HCT116 (cell line): ENCODE data around the gene VPS37B. TPM values are rescaled to one million over a fixed set of nuclear protein-coding genes. Genes with fewer than 3 reads are reported as not detected.

Experiments used
- ATAC-seq: fragments of 200-7000 bp; cut with Tn5 transposase; 2 replicates; pipeline ENCODE4 v1.9.1; 2020; ENCODE audit warnings: mild to moderate bottlenecking, moderate library complexity
- BruUV-seq: library from RNA; stranded (reverse); fragments of 400-500 nt; replicated peaks from 2 replicates; lab custom pipeline; 2021; lab: Mats Ljungman, UMichigan
- CTCF ChIA-PET: fragments of 300-600 bp; sonication (Branson Sonifier 250); formaldehyde crosslinking; loops from one replicate; lab custom pipeline; 2021; ENCODE audit warnings: antibody characterized with exemption; lab: Charles Lee
- POLR2A ChIA-PET: fragments of 300-600, 350-600 bp; sonication (Branson Sonifier 250); formaldehyde crosslinking; loops from one replicate; lab custom pipeline; 2021; ENCODE audit warnings: antibody characterized with exemption; lab: Charles Lee
- RAD21 ChIA-PET, 2 experiments: fragments of 300-600 bp; sonication (Branson Sonifier 250); formaldehyde crosslinking; loops; one replicate each; lab custom pipeline; 2023; ENCODE audit warnings: low total read pairs in 2 of 2; ENCODE audit not compliant: uncharacterized antibody in 2 of 2, unreplicated experiment in 2 of 2, low non-redundant PET in 1 of 2; lab: Charles Lee
- DNase-seq: peaks from one replicate; pipeline ENCODE4 v3.0.0-alpha.2; 2010; ENCODE audit warnings: low read depth, low spot score
- H2AFZ ChIP-seq: fragments of 200-600 bp; shearing (Covaris generic), sonication (generic); 2 replicates; pipeline ENCODE4 v1.6.1; 2017; ENCODE audit warnings: low read depth, mixed run types, mixed read lengths, antibody characterized with exemption, low read length; ENCODE audit not compliant: poor library complexity, severe bottlenecking
- H3K27ac ChIP-seq: 2 replicates; pipeline ENCODE4 v1.5.1; 2012; ENCODE audit warnings: low read depth, low read length
- H3K27me3 ChIP-seq: fragments of 200-600 bp; sonication (generic); 2 replicates; pipeline ENCODE4 v1.6.1; 2016; ENCODE audit warnings: mixed run types, low read length, mixed read lengths; ENCODE audit not compliant: insufficient read depth
- H3K36me3 ChIP-seq, 2 experiments: fragments of 200-500 bp in 1 of 2; fragments of 200-600 bp in 1 of 2; sonication (Bioruptor generic) in 1 of 2; sonication (generic) in 1 of 2; 2 replicates each; pipeline versions ENCODE4 v1.5.1 to v1.6.1; 2014 to 2016; ENCODE audit warnings: low read length in 2 of 2, inconsistent platforms in 1 of 2, mixed read lengths in 1 of 2, mixed run types in 1 of 2; ENCODE audit not compliant: insufficient read depth in 2 of 2, control insufficient read depth in 1 of 2
- H3K4me1 ChIP-seq, 2 experiments: fragments of 200-600 bp in 1 of 2; sonication (generic) in 1 of 2; 2 replicates each; pipeline versions ENCODE4 v1.5.1 to v1.6.1; 2012 to 2017; ENCODE audit warnings: low read length in 2 of 2, inconsistent platforms in 1 of 2, mild to moderate bottlenecking in 1 of 2, mixed read lengths in 1 of 2, mixed run types in 1 of 2, moderate library complexity in 1 of 2; ENCODE audit not compliant: insufficient read depth in 2 of 2, control insufficient read depth in 1 of 2
- H3K4me2 ChIP-seq: fragments of 200-600 bp; sonication (generic); 2 replicates; pipeline ENCODE4 v1.6.1; 2017; ENCODE audit warnings: mixed run types, low read length, mixed read lengths
- H3K4me3 ChIP-seq, 2 experiments: fragments of 200-600 bp in 1 of 2; sonication (generic) in 1 of 2; replicated peaks in 1 of 2; 2 replicates each; pipeline ENCODE4 v1.5.1; 2011 to 2016; ENCODE audit warnings: low read length in 2 of 2, control low read depth in 1 of 2, low read depth in 1 of 2, mild to moderate bottlenecking in 1 of 2, mixed read lengths in 1 of 2, mixed run types in 1 of 2
- H3K79me2 ChIP-seq: fragments of 200-600 bp; sonication (generic); 2 replicates; pipeline ENCODE4 v1.6.1; 2017; ENCODE audit warnings: mild to moderate bottlenecking, mixed run types, low read length, moderate library complexity, mixed read lengths; ENCODE audit not compliant: insufficient read depth
- H3K9ac ChIP-seq: fragments of 200-600 bp; sonication (generic); 2 replicates; pipeline ENCODE4 v1.6.1; 2016; ENCODE audit warnings: low read length, mixed read lengths
- H3K9me2 ChIP-seq: fragments of 200-600 bp; sonication (generic), shearing (Covaris generic); 2 replicates; pipeline ENCODE4 v1.6.1; 2017; ENCODE audit warnings: mixed run types, mild to moderate bottlenecking, moderate library complexity; ENCODE audit not compliant: insufficient read depth
- H3K9me3 ChIP-seq, 2 experiments: fragments of 200-500 bp in 1 of 2; fragments of 200-600 bp in 1 of 2; sonication (Bioruptor generic) in 1 of 2; sonication (generic) in 1 of 2; 2 replicates each; pipeline ENCODE4 v1.6.1; 2014 to 2017; ENCODE audit warnings: low read length in 2 of 2, mixed read lengths in 2 of 2, inconsistent platforms in 1 of 2, low read depth in 1 of 2, mild to moderate bottlenecking in 1 of 2, mixed run types in 1 of 2, moderate library complexity in 1 of 2; ENCODE audit not compliant: control insufficient read depth in 1 of 2, insufficient read depth in 1 of 2
- H4K20me1 ChIP-seq: fragments of 200-600 bp; sonication (generic), shearing (Covaris generic); 2 replicates; pipeline ENCODE4 v1.6.1; 2017; ENCODE audit warnings: mixed run types, mild to moderate bottlenecking, moderate library complexity; ENCODE audit not compliant: insufficient read depth
- CEBPB ChIP-seq: IDR thresholded peaks from 2 replicates; pipeline ENCODE4 v1.6.1; 2012; ENCODE audit warnings: low read depth
- ELF1 ChIP-seq: IDR thresholded peaks from 2 replicates; pipeline ENCODE4 v1.6.1; 2012; ENCODE audit warnings: low read depth, borderline replicate concordance
- EZH2phosphoT487 ChIP-seq: fragments of 200-600 bp; IDR thresholded peaks from 2 replicates; pipeline ENCODE4 v1.6.1; 2018; ENCODE audit warnings: antibody characterized with exemption, borderline replicate concordance
- FOSL1 ChIP-seq: IDR thresholded peaks from 2 replicates; pipeline ENCODE4 v1.6.1; 2012; ENCODE audit warnings: low read depth
- JUND ChIP-seq: IDR thresholded peaks from 2 replicates; pipeline ENCODE4 v1.6.1; 2012
- POLR2A ChIP-seq: IDR thresholded peaks from 2 replicates; pipeline ENCODE4 v1.7.0; 2011; ENCODE audit warnings: borderline replicate concordance; ENCODE audit not compliant: insufficient read depth, insufficient read length; ENCODE audit errors: extremely low read depth
- POLR2AphosphoS5 ChIP-seq: IDR thresholded peaks from 2 replicates; pipeline ENCODE4 v1.6.1; 2011; ENCODE audit warnings: mild to moderate bottlenecking, low read depth, low read length, moderate library complexity
- SIN3A ChIP-seq: IDR thresholded peaks from 2 replicates; pipeline ENCODE4 v1.6.1; 2012; ENCODE audit warnings: low read depth
- SRF ChIP-seq: IDR thresholded peaks from 2 replicates; pipeline ENCODE4 v1.6.1; 2012; ENCODE audit warnings: low read depth
- YY1 ChIP-seq: IDR thresholded peaks from 2 replicates; pipeline ENCODE4 v1.6.1; 2011; ENCODE audit warnings: low read length, low read depth, moderate library complexity, mild to moderate bottlenecking; ENCODE audit not compliant: insufficient replicate concordance; ENCODE audit errors: extremely low read depth
- ZFX ChIP-seq: fragments of 450-650 bp; IDR thresholded peaks from 2 replicates; pipeline ENCODE4 v1.6.1; 2017
- ZNF274 ChIP-seq: fragments of 200-500 bp; sonication (Bioruptor generic); IDR thresholded peaks from 2 replicates; pipeline ENCODE4 v1.6.1; 2014; ENCODE audit warnings: mild to moderate bottlenecking, low read depth, low read length, inconsistent platforms
- intact Hi-C: fragments of 100-400 bp; cut with micrococcal nuclease; formaldehyde crosslinking; loops from 2 replicates; pipeline ENCODE4 v1.10.0; 2022
- total RNA-seq: library from RNA; stranded (reverse); gene quantifications from one replicate; pipeline ENCODE4 v1.2.1, GENCODE V29; 2021; ENCODE audit not compliant: unreplicated experiment
- TF ChIP-seq, protein P1 (sequence below): IDR thresholded peaks from 2 replicates; pipeline ENCODE4 v1.6.1; 2012
- TF ChIP-seq, protein P2 (sequence below), 3 experiments: fragments of 200-600 bp in 1 of 3; sonication (generic) in 1 of 3; IDR thresholded peaks in 2 of 3; conservative IDR thresholded peaks in 1 of 3; 2 replicates each; pipeline ENCODE4 v1.5.1; 2012 to 2017; ENCODE audit warnings: low read depth in 2 of 3, low read length in 2 of 3, antibody characterized with exemption in 1 of 3, borderline replicate concordance in 1 of 3, control low read depth in 1 of 3, mild to moderate bottlenecking in 1 of 3, mixed read lengths in 1 of 3, mixed run types in 1 of 3, moderate library complexity in 1 of 3; ENCODE audit not compliant: insufficient read depth in 1 of 3
- TF ChIP-seq, protein P3 (sequence below): IDR thresholded peaks from 2 replicates; pipeline ENCODE4 v1.6.1; 2012

The VPS37B gene
- total RNA-seq, 1 experiment from 2014 or later: 55.0 TPM

DNA sequence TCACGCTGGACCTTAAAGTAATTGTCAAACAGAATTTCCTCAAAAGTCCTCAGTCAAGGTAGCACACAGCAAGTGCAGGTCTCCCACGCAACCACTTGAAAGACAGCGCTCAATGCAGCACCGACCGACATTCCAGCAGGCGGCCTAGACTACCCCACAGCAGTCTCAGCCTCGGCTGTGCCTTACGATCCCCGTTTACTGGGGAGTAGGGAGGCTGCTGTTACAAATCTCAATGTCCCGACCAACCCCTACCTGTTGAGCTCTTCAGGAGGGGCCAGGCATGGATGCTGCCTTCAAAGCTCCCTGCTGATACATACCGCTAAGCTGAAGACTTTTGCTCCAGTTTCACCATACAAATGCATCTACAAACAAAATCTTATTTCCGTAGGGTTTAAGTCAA, 21.8 kb downstream of the VPS37B start (continued):
- TF ChIP-seq SIN3A (no peak), JUND (no peak), CEBPB (no peak), ZNF274 (no peak), ZFX (no peak), YY1 (no peak), POLR2AphosphoS5 (no peak), POLR2A (no peak), SRF (no peak)
- TF ChIP-seq, protein P1, sequence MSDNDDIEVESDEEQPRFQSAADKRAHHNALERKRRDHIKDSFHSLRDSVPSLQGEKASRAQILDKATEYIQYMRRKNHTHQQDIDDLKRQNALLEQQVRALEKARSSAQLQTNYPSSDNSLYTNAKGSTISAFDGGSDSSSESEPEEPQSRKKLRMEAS: no peak
- TF ChIP-seq, protein P2, sequence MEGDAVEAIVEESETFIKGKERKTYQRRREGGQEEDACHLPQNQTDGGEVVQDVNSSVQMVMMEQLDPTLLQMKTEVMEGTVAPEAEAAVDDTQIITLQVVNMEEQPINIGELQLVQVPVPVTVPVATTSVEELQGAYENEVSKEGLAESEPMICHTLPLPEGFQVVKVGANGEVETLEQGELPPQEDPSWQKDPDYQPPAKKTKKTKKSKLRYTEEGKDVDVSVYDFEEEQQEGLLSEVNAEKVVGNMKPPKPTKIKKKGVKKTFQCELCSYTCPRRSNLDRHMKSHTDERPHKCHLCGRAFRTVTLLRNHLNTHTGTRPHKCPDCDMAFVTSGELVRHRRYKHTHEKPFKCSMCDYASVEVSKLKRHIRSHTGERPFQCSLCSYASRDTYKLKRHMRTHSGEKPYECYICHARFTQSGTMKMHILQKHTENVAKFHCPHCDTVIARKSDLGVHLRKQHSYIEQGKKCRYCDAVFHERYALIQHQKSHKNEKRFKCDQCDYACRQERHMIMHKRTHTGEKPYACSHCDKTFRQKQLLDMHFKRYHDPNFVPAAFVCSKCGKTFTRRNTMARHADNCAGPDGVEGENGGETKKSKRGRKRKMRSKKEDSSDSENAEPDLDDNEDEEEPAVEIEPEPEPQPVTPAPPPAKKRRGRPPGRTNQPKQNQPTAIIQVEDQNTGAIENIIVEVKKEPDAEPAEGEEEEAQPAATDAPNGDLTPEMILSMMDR (IDR thresholded peaks at IDR 0.05 in 2 of 3, conservative IDR thresholded peaks at IDR 0.05 in 1 of 3; ENCODE audit: borderline replicate concordance in 1 of 3, insufficient read depth in 1 of 3, low read depth in 2 of 3, low read length in 2 of 3): no peak

- Histone ChIP-seq H3K9ac (no peak overlapping the region), H3K27ac (no peak overlapping the region), H3K4me1 (peaks cover 2 to 17% of the 10 kb centered on the region in 2 experiments; a peak in 3 of 4 replicates), H3K4me3 (no peak overlapping the region), H2AFZ (no peak overlapping the region), H3K9me3 (no peaks in the 10 kb centered on the region), H3K9me2 (no peaks in the 10 kb centered on the region), H3K36me3 (peaks cover 10 to 20% of the 10 kb centered on the region in 2 experiments; a peak in 2 of 4 replicates), H4K20me1 (peaks cover 8% of the 10 kb centered on the region; the same call in 1 of the 2 replicates), H3K79me2 (peaks cover 93% of the 10 kb centered on the region), H3K4me2 (no peak overlapping the region), H3K27me3 (no peaks in the 10 kb centered on the region)
- no peak for ATAC-seq
- intact Hi-C loops: no loop called here
- ChIA-PET RAD21 (no interaction called here), POLR2A (no interaction called here), CTCF (no interaction called here)
- no TSS peak for BruUV-seq
- TF ChIP-seq YY1 (no peak), FOSL1 (no peak), CEBPB (no peak), EZH2phosphoT487 (no peak), POLR2AphosphoS5 (no peak), JUND (no peak), ZFX (no peak), ELF1 (no peak), ZNF274 (no peak)
- TF ChIP-seq, protein P3, sequence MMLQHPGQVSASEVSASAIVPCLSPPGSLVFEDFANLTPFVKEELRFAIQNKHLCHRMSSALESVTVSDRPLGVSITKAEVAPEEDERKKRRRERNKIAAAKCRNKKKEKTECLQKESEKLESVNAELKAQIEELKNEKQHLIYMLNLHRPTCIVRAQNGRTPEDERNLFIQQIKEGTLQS: no peak
- TF ChIP-seq, protein P2 (IDR thresholded peaks at IDR 0.05 in 2 of 3, conservative IDR thresholded peaks at IDR 0.05 in 1 of 3; ENCODE audit: borderline replicate concordance in 1 of 3, insufficient read depth in 1 of 3, low read depth in 2 of 3, low read length in 2 of 3): no peak
- no peak for DNase-seq
These were observed 22.4 kb downstream of the VPS37B start for GRCh38 chr12:122873540-122873939.
